NCI-H82 treated with DMSO at 0.1 percent for 48 hours (cell line): ENCODE results near the gene FAM107B.
"Not testable (repeated sequence)": the region's sequence is repeated elsewhere in the genome, so short reads cannot be mapped to it uniquely, and the experiment has no call there.

Source experiments
- DNase-seq: peaks from one replicate; lab custom pipeline; 2025; ENCODE audit not compliant: unreplicated experiment; lab: John Stamatoyannopoulos, UW

FAM107B gene

DNA sequence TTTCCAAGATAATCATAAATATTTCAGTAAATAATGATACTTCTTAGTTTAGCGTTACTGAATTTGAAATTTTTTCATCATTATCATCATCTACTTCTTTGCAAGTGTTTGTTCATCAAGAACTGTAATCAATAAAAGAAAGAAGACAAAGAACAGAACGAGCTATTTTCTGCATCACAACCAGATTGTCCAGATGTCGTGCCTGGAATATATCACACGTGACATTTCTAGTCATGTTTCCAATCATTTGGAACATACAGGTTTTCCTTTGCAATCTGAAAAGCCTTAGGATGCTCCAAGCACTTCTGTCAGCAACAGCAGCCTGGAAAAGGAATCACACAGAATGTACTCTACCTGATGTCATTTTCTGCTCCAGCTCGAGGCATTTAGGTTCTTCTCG lies 107.4 kb downstream of the FAM107B start:
- no peak for DNase-seq

DNA sequence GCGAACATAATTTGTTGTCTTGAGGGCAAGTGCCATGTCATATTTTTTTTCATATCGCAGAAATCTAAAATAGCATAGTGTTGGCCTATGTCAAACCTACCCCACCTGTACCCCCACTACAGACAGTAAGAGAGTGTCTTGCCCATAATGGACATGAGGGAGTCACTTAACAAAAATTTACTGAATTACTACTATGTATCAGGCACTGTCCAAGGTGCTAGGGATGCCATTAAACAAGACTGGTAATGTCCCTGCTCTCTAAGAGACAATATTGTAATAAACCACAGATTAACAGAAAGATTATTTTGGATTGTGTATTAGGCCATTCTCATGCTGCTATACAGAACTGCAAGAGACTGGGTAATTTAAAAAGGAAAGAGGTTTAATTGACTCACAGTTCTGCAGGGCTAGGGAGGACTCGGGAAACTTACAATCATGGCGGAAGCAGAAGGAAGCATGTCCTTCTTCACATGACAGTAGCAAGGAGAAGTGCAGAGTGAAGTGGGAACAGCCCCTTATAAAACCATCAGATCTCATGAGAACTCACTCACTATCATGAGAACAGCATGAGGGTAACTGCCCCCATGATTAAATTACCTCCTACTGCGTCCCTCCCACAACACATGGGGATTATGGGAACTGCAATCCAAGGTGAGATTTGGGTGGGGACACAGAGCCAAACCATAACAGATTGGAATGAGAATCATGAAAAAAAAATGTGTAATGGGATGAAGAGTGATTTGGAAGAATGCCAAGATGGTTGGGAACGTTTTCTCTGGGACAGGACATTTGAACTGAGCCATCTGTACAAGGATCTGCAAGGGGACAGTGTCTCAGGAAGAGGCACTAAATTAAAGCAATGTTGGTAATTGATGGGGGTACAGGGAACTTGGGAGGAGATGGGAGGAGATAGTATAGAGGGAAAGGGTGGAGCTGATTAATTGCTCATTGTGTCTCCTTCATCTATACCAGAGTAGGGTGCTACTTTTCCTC lies 108.5 kb downstream of the FAM107B start:
- DNase-seq: no peak

DNA sequence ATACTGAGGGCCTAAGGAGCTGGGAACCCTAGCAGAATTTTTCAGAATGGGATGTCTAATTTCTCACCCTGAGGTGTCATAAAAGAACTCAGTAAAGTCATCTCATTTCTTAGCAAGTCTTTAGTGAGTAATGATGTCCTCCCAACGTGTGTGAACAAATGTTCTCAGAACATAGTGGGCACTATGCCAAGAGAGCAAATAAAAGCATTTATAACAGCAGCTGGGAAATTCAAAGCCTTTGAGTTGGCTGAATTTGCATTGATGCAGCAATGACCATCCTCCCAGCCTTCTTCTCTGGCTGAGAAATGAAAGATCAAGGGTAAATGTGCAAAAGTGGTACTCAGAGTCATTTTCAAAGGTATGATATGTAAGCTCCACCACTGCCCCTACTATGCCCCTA lies 109.4 kb downstream of the FAM107B start:
- no peak for DNase-seq

DNA sequence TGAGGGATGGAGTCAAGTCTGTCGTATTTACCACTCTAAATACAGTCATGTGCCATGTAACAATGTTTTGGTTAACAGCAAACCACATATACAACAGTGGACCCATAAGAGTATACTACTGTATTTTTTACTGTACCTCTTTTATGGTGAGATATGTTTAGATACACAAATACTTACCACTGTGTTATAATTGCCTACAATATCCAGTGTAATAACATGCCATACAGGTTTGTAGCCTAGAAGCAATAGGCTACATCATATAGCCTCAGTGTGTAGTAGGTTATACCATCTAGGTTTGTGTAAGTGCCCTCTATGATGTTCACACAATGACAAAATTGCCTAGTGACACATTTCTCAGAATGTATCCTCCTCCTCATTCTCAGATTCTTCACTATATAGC lies 110.4 kb downstream of the FAM107B start:
- DNase-seq: no peak

GRCh38 chr10:14661818-14662217 lies 112.9 kb downstream of the FAM107B start:
- no peak for DNase-seq

DNA sequence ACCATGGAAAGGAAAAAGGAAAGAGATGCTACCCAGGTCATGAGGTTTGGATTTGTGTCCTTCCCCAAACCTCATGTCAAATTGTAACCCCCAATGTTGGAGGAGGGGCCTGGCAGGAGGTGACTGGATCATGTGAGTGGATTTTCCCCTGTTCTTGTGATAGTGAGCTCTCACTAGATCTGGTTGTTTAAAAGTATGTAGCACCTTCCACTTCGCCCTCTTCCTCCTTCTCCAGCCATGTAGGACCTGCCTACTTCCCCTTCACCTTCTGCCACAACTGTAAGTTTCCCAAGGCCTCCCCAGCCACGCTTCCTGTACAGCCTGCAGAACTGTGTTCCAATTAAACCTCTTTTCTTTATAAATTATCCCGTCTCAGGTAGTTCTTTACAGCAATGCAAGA lies 113.9 kb downstream of the FAM107B start:
- DNase-seq: no peak

DNA sequence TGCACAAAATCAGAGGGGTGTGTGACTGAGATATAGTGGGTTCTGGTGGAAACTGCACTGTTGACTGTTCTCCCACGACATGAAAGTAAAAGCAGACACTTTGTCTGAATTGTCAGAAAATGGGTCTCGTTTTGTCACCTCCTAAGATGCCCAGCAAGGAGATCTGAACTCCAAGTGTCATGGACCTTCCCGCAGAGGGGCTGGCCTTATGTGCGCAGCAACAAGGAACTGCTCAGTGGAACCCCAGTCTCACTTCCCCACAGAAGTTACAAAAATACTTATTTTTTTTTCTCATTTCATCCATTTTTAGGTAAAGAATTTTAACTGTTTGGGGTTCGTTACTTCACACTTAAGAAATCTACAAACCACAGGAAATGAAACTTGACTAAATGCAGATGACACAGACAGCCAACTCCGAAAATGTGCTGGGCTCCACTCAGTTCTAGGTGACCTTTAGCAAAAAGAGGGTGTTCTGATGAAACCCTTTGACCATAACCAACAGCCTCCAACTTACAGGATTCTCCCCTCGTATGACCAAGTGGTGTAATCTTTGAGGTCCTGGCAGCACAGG lies 115.0 kb downstream of the FAM107B start:
- DNase-seq: no peak

DNA sequence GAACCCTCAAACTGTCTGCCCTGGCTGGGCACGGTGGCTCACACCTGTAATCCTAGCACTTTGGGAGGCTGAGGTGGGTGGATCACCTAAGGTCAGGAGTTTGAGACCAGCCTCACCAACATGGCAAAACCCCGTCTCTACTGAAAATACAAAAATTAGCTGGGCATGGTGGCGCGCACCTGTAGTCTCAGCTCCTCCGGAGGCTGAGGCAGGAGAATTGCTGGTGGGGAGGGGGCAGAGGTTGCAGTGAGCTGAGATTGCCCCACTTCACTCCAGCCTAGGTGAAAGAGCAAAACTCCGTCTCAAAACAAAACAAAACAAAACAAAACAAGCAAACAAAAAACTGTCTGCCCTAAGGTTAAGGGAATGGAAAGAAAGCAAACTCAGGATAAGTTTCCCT lies 115.6 kb downstream of the FAM107B start:
- not testable (repeated sequence) for DNase-seq

DNA sequence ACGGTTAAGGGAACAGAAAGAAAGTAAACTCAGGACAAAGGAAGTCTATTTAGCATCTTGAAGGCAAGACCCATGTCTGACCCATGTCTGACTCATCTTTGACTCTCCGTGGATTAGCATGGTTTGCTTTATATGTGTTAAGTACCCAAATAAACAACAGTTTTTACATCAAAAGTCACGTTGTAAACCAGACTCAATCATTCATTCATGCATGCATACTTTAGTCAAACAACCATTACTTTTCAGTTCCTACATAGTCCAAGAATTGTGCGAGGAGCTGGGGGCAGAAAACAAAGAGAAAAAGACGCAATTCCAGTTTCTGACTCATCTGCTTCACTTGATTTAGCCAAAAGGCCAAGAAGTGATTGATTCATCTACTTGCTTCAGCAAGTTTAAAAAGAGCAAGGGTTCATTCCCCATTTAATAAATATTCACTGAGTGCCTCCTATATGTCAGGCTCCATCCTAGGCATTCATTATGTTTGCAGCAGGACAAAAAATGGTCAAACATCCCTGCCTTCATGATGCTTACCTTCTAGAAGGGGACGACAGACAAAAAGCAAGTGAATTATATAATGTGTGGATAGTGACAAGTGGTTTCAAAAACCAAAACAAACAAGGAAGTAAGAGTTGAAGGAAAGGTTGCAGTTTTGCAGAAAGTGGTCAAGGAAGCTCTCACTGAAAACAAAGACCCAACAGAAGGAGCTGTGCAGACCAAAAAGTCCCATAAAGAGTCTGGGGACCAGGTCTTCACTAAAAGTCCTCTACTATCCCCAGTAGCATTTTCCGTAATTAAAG lies 116.2 kb downstream of the FAM107B start:
- no peak for DNase-seq

GRCh38 chr10:14656052-14656730 lies 118.5 kb downstream of the FAM107B start:
- DNase-seq: no peak

DNA sequence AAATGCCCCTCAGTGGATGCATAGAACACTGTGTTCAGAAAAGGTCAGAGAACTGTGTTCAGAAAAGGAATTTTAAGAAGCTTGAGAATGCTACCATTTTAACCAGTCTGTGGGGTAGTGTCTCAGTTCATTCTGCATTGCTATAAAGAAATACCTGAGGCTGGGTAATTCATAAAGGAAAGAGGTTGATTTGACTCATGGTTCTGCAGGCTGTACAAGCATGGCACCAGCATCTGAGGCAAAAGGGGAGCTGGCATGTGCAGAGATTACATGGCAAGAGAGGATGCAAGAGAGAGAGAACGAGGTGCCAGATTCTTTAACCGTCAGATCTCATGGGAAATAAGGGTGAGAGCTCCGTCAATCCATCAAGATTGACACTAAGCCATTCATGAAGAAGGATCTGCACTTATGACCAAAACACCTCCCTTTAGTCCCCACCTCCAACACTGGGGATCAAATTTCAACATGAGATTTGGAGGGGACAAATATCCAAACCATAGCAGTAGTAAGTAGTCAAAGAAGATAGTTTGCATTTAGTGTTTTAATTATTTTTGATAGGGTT lies 119.8 kb downstream of the FAM107B start:
- DNase-seq: peak; percentile 56

DNA sequence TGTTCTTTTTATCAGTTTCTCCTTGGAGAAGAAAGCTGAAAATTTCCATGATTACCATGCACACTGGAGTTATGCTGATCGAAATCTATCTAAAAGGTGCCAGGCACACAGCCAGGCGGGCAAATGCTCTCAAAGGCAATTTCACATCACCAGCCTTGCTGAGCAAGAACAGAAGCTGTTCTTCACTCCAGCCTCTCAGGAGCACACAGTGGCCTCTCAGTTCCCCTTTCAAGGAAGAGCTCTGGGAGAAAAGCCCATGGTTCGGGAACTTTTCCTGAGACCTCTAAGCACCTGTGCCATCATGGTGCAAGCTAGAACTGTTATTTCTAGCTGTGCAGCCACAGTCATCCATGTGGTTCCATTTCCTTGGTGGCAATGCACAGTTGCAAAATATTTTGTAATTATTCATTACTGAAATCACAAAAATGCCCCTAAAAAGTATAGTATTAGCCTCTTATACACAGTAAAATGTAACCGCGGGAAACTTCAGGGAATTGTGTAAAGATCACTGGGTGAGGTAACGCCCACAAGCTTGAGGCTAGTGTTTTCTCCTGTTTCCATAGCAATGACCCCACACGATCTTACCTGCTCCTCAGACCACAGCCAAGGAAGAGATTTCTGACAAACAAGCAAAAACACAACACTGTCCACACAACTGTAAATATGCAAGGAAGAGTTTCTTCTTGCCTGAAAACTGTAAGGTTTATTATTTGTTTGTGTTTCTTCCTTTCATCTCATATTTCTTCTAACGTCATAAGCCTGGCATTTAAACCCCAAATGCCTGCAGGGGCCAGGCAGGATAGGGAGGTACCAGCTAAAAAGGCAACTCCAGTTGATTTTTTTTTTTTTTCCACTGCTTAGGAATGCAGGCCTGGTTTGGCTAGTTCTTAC lies 121.2 kb downstream of the FAM107B start:
- no peak for DNase-seq

DNA sequence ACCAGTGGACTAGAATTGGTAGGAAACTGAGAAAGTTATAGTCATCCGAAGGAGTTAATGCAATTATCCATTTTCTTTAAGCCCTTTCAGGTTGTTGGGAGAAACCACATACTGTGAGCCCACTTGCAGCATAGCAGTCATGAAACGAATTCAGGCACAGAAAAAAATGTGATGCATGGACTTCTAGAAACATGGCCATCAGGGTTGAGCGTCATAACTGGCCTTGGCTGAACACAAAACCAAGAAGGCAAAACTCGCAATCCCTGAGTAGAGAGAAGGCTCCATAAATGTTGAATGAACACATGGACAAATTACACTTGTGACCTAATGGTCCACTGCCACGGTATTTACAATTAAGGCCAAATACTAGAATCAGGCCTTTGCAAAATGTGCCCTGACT lies 121.9 kb downstream of the FAM107B start:
- no peak for DNase-seq

GRCh38 chr10:14652067-14652466 lies 122.6 kb downstream of the FAM107B start:
- no peak for DNase-seq

DNA sequence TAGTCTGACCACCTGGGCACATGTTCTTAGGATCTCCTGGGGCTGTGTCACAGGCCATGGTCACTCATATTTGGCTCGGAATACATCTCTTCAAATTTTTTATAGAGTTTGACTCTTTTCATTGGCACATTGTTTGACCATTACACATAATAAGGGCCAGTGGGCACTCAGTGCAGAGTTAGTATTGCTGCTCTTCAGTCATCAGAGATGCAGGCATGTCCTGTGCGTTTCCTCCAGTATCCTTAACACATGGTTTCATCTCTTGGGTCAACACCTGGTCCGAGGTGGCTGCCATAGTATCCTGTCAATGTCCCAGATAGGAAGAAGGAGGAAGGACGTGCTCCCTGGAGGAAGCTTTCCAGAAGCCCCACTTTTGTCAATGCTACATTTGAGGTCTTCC lies 125.0 kb downstream of the FAM107B start:
- DNase-seq: no peak

GRCh38 chr10:14648946-14649345 lies 125.8 kb downstream of the FAM107B start:
- DNase-seq: no peak

GRCh38 chr10:14648005-14648765 lies 126.5 kb downstream of the FAM107B start:
- DNase-seq: no peak

- no peak for DNase-seq
Measured at GRCh38 chr10:14645239-14645960, 129.3 kb downstream of the FAM107B start.
